ENCODE results near the gene CD82. TPM values are rescaled to one million over a fixed set of nuclear protein-coding genes. Genes with fewer than 3 reads are reported as not detected.

The CD82 gene
- total RNA-seq, 1 experiment from 2014 or later = 4.5 TPM

DNA sequence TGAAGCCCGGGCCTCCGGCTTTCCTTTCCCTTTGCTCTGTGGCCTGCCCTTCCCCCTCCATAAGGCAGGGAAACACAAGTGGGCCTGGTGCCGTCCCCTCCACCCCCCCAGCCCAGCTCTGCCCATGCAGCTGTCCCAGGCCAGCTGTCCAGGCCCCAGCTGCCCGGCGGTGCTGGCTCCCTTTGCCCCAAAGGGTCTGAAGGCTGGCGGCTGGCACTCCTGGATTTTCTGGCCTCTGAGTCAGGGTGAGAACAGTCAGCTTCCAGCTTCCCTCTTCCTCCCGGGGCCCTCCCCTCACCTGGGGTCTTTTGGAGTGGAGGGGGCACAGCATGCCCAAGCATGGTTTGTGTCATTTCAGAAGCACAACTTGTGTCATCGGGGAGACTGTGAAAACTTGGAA, 27.8 kb downstream of the CD82 start:
- Mint-ChIP-seq H3K4me3 (no peak overlapping the region), H3K27ac (no peak overlapping the region), H3K9me3 (no peaks in the 10 kb centered on the region; a peak in 1 of 5 replicates), H3K27me3 (ENCODE audit: low read depth) (no peaks in the 10 kb centered on the region; the same call in 1 of the 2 replicates), H3K36me3 (ENCODE audit: insufficient read depth in 1 of 3, low read depth in 3 of 3) (no peaks in the 10 kb centered on the region), H3K4me1 (peaks cover 15 to 27% of the 10 kb centered on the region in 2 experiments)
- Histone ChIP-seq H4K20me1 (ENCODE audit: control insufficient read depth, insufficient read depth, insufficient read length) (no peaks in the 10 kb centered on the region), H3K23ac (ENCODE audit: insufficient read length, low read depth, low read length) (no peak overlapping the region), H3K27ac (ENCODE audit: insufficient read length, low read depth, low read length) (no peak overlapping the region), H3T11ph (ENCODE audit: low read length) (no peak overlapping the region), H2BK120ac (ENCODE audit: low read depth, low read length, poor library complexity, severe bottlenecking) (no peak overlapping the region), H2AFZ (ENCODE audit: low read length) (no peak overlapping the region), H2BK15ac (ENCODE audit: low read depth, low read length) (no peak overlapping the region), H3K79me1 (ENCODE audit: insufficient read depth, low read depth, low read length, poor library complexity, severe bottlenecking) (no peaks in the 10 kb centered on the region), H2BK20ac (ENCODE audit: low read depth, low read length, poor library complexity, severe bottlenecking) (no peak overlapping the region), H3K79me2 (ENCODE audit: insufficient read depth, low read length) (no peaks in the 10 kb centered on the region), H3K27me3 (ENCODE audit: insufficient read depth, low read length) (no peaks in the 10 kb centered on the region), H2BK12ac (ENCODE audit: insufficient read length, low read depth, low read length) (no peak overlapping the region), H4K5ac (ENCODE audit: insufficient read length, low read depth, low read length) (no peak overlapping the region), H3K56ac (ENCODE audit: insufficient read length, low read depth, low read length) (no peak overlapping the region), H3K23me2 (ENCODE audit: insufficient read length, low read depth, low read length, poor library complexity, severe bottlenecking) (no peaks in the 10 kb centered on the region), H3K4me2 (ENCODE audit: insufficient read depth, insufficient read length, low read length) (no peak overlapping the region), H3K9ac (ENCODE audit: extremely low read depth, insufficient read length, low read length) (no peak overlapping the region), H4K91ac (ENCODE audit: insufficient read length, low read depth, low read length) (no peak overlapping the region), H2AK5ac (ENCODE audit: insufficient read length, low read length) (no peak overlapping the region), H3K18ac (ENCODE audit: insufficient read length, low read depth, low read length) (no peak overlapping the region), H4K8ac (replicated peaks; ENCODE audit: insufficient read length, low read depth, low read length) (no peak overlapping the region), H2BK5ac (ENCODE audit: insufficient read length, low read length) (no peak overlapping the region), H3K4me1 (ENCODE audit: insufficient read depth, low read length) (no peaks in the 10 kb centered on the region), H3K14ac (ENCODE audit: insufficient read depth, low read length) (no peak overlapping the region), H3K9me3 (ENCODE audit: control insufficient read depth, low read depth, low read length) (no peaks in the 10 kb centered on the region), H3K4ac (ENCODE audit: low read depth, low read length) (no peak overlapping the region)
- TF ChIP-seq, protein P1, sequence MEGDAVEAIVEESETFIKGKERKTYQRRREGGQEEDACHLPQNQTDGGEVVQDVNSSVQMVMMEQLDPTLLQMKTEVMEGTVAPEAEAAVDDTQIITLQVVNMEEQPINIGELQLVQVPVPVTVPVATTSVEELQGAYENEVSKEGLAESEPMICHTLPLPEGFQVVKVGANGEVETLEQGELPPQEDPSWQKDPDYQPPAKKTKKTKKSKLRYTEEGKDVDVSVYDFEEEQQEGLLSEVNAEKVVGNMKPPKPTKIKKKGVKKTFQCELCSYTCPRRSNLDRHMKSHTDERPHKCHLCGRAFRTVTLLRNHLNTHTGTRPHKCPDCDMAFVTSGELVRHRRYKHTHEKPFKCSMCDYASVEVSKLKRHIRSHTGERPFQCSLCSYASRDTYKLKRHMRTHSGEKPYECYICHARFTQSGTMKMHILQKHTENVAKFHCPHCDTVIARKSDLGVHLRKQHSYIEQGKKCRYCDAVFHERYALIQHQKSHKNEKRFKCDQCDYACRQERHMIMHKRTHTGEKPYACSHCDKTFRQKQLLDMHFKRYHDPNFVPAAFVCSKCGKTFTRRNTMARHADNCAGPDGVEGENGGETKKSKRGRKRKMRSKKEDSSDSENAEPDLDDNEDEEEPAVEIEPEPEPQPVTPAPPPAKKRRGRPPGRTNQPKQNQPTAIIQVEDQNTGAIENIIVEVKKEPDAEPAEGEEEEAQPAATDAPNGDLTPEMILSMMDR (conservative IDR thresholded peaks at IDR 0.05) = no peak
- DNase-seq = no peak
- no CpG with 5 or more reads among the region's 8 CpGs for WGBS (ENCODE audit: extremely low coverage, insufficient read length, low lambda C conversion rate)
